Adrenal gland (tissue), 12 donors: ENCODE measurements around the gene PPTC7. TPM values are rescaled to one million over a fixed set of nuclear protein-coding genes. Genes with fewer than 3 reads are reported as not detected.
A peak's percentile ranks its signal among the peaks of the same experiment; 100 is the strongest.

Source experiments
- DNase-seq, 7 donors: peaks; one replicate each; pipeline ENCODE4 v3.0.0-alpha.2; 2019 to 2020
- H3K27ac ChIP-seq, 5 donors: fragments of 200-600 bp; sonication (generic) in 4 of 5; 1 replicate in 3 of 5; 2 replicates in 2 of 5; pipeline versions ENCODE4 v1.5.1 to v1.8.0; 2016 to 2020; ENCODE audit warnings: mild to moderate bottlenecking in 1 of 5
- H3K27me3 ChIP-seq: fragments of 200-600 bp; 2 replicates; pipeline ENCODE4 v1.8.0; 2021
- H3K36me3 ChIP-seq, 2 donors: fragments of 200-600 bp; replicated peaks in 1 of 2; 1 replicate in 1 of 2; 2 replicates in 1 of 2; pipeline versions ENCODE4 v1.5.1 to v1.8.0; 2018 to 2022
- H3K4me1 ChIP-seq, 2 donors: fragments of 200-600 bp; replicated peaks in 1 of 2; 1 replicate in 1 of 2; 2 replicates in 1 of 2; pipeline versions ENCODE4 v1.5.1 to v1.8.0; 2018 to 2021
- H3K4me3 ChIP-seq, 4 donors: fragments of 200-600 bp; sonication (generic) in 3 of 4; one replicate each; pipeline ENCODE4 v1.5.1; 2016 to 2018
- H3K9me3 ChIP-seq, 3 donors: fragments of 200-600 bp; sonication (generic) in 1 of 3; replicated peaks in 1 of 3; 1 replicate in 2 of 3; 2 replicates in 1 of 3; pipeline versions ENCODE4 v1.5.1 to v1.8.0; 2016 to 2021
- CTCF ChIP-seq, 6 experiments: fragments of 450-650 bp in 4 of 6; fragments of 200-600 bp in 2 of 6; sonication (generic) in 1 of 6; IDR thresholded peaks; 1 replicate in 5 of 6; 2 replicates in 1 of 6; pipeline versions ENCODE4 v1.5.1 to v1.8.0; 2016 to 2021; ENCODE audit warnings: antibody characterized with exemption in 6 of 6, mild to moderate bottlenecking in 2 of 6, moderate library complexity in 1 of 6
- POLR2A ChIP-seq, 2 donors: fragments of 450-650 bp; IDR thresholded peaks; one replicate each; pipeline ENCODE4 v1.6.1; 2017; ENCODE audit warnings: antibody characterized with exemption in 2 of 2, mild to moderate bottlenecking in 2 of 2, moderate library complexity in 1 of 2
- WGBS, 4 donors: extraction: QIAGEN DNeasy Blood & Tissue Kit in 2 of 4; methylation state at CpG; one replicate each; pipeline versions ENCODE4 v1.1.5 to v1.1.7; 2013 to 2017; 5-methylcytosine and 5-hydroxymethylcytosine counted together
- intact Hi-C, 2 donors: fragments of 100-400 bp; cut with DNase I; formaldehyde crosslinking; loops; one replicate each; pipeline versions ENCODE4 v1.14.1 to v1.15.0; 2022 to 2023
- polyA plus RNA-seq, 3 donors: library from polyadenylated mRNA; stranded (reverse); fragments of 200-250 nt in 2 of 3; fragments of 350-450 nt in 1 of 3; fragmentation: Illumina TruSeq in 1 of 3; extraction: RNeasy Lipid Tissue Mini Kit (QIAGEN cat#74804) in 1 of 3; gene quantifications; one replicate each; pipeline ENCODE4 v1.2.3, GENCODE V29; 2013 to 2014
- total RNA-seq, 9 donors: library from RNA; depleted of rRNA in 4 of 9; stranded (reverse); fragments of >200 nt in 4 of 9; fragments of 120-200 nt in 1 of 9; fragmentation: NEBNext Ultra II Directional in 1 of 9; extraction: Animal tissue kit (Norgen Biotek cat#: 25700) in 1 of 9; gene quantifications; one replicate each; pipeline versions ENCODE4 v1.1.0 to v1.2.4, GENCODE V29; 2013 to 2023
- donor health status: healthy with polysubstance abuse.
- donor health status: Bipolar disorder and iron deficiency.
- donor health status: DM: yes; HTN: yes; CAD: no.
- donor health status: DM: no; HTN: no; CAD: no.
- donor health status: DM: no; HTN: no; CAD: no.
- donor health status: DM: yes; HTN: yes; CAD: no.

Gene PPTC7
- total and polyA plus RNA-seq, 12 donors: 7.1 to 43.4 (median 20.1) TPM

GRCh38 chr12:110613771-110614684, 30.9 kb upstream of the PPTC7 start, which contains the start of gene TCTN1:
TSS of gene TCTN1 (plus strand) at chr12:110614129. CDS start at chr12:110614183, 54 bp downstream.
- Histone ChIP-seq H3K4me1 (peaks cover 9% of the 10 kb centered on the region in 2 donors), H3K4me3 (peak within 1 kb of the TSS in 2 of 4 donors; percentile 44 to 61), H3K27ac (peak within 1 kb of the TSS in 2 of 5 donors; percentile 66 to 73), H3K27me3 (no peaks in the 10 kb centered on the region), H3K36me3 (no peaks in the 10 kb centered on the region), H3K9me3 (no peaks in the 10 kb centered on the region)
- DNase-seq: peak; percentile 96 to 98 (median 97)
- WGBS, 4 donors: 1 to 5% (median 2%) methylated on average over 30 to 60 of the region's 60 CpGs
- TF ChIP-seq CTCF (IDR thresholded peaks at IDR 0.05) (peak in 1 of 6 experiments; percentile 7), POLR2A (IDR thresholded peaks at IDR 0.05) (peak in 1 of 2 donors; percentile 13)
- intact Hi-C loops: loop anchor here in 1 of 2 donors (10.0 kb wide), 2 partner anchors 211 to 271 kb away; no protein-coding TSS in a partner anchor

- Histone ChIP-seq H3K27ac (peak overlapping the region in 2 of 5 donors; percentile 66 to 73), H3K9me3 (no peaks in the 10 kb centered on the region), H3K36me3 (no peaks in the 10 kb centered on the region), H3K27me3 (no peaks in the 10 kb centered on the region), H3K4me3 (peak overlapping the region in 2 of 4 donors; percentile 44 to 61), H3K4me1 (peaks cover 9% of the 10 kb centered on the region in 2 donors)
- no peak for TF ChIP-seq POLR2A (IDR thresholded peaks at IDR 0.05)
- TF ChIP-seq CTCF (IDR thresholded peaks at IDR 0.05): no peak
- WGBS, 4 donors: 72 to 75% (median 74%) methylated on average over 23 of the region's 23 CpGs
- intact Hi-C loops: loop anchor here in 1 of 2 donors (10.0 kb wide), 2 partner anchors 212 to 272 kb away; no protein-coding TSS in a partner anchor
- peak in 1 of 7 donors; percentile 50 for DNase-seq
Measured at GRCh38 chr12:110613071-110613770, 30.1 kb upstream of the PPTC7 start.

- H3K36me3 ChIP-seq: no peaks in the 10 kb centered on the region
- H3K27ac ChIP-seq: peak overlapping the region in 2 of 5 donors; percentile 30 to 65
- no peaks in the 10 kb centered on the region for H3K9me3 ChIP-seq
- peak overlapping the region in 1 of 4 donors; percentile 11 for H3K4me3 ChIP-seq
- intact Hi-C loops: no loop called here
- TF ChIP-seq CTCF (IDR thresholded peaks at IDR 0.05) (no peak), POLR2A (IDR thresholded peaks at IDR 0.05) (no peak)
- WGBS, 4 donors: 78 to 91% (median 83%) methylated on average over 8 of the region's 8 CpGs
- H3K4me1 ChIP-seq: no peaks in the 10 kb centered on the region
- H3K27me3 ChIP-seq: no peaks in the 10 kb centered on the region
- DNase-seq: no peak
Measured at GRCh38 chr12:110606253-110606611, 23.1 kb upstream of the PPTC7 start.
